ENCODE data around the gene MCRIP1.

Gene MCRIP1

GRCh38 chr17:81817758-81818147, 15.3 kb downstream of the MCRIP1 start:
- DNase-seq = no peak

- no peak for DNase-seq
Observed at GRCh38 chr17:81815646-81815986, 17.5 kb downstream of the MCRIP1 start.

GRCh38 chr17:81814748-81815645, 18.1 kb downstream of the MCRIP1 start:
- DNase-seq = no peak

- no peak for DNase-seq
Observed at GRCh38 chr17:81813861-81814683, 19.0 kb downstream of the MCRIP1 start.

- no peak for DNase-seq
Observed at GRCh38 chr17:81813371-81813684, 19.8 kb downstream of the MCRIP1 start.

GRCh38 chr17:81812571-81813370, 20.3 kb downstream of the MCRIP1 start:
- no peak for DNase-seq

GRCh38 chr17:81811705-81812570, 21.2 kb downstream of the MCRIP1 start:
- DNase-seq = no peak

- no peak for DNase-seq
Observed at GRCh38 chr17:81810892-81811704, 22.0 kb downstream of the MCRIP1 start.

GRCh38 chr17:81810476-81810875, 22.6 kb downstream of the MCRIP1 start:
- no peak for DNase-seq

GRCh38 chr17:81809556-81809998, 23.5 kb downstream of the MCRIP1 start:
- DNase-seq = no peak

GRCh38 chr17:81808778-81809555, 24.1 kb downstream of the MCRIP1 start:
- DNase-seq = no peak

- no peak for DNase-seq
Observed at GRCh38 chr17:81807839-81808238, 25.3 kb downstream of the MCRIP1 start.

- DNase-seq = no peak
Observed at GRCh38 chr17:81807210-81807719, 25.8 kb downstream of the MCRIP1 start.

- no peak for DNase-seq
Observed at GRCh38 chr17:81806461-81807209, 26.5 kb downstream of the MCRIP1 start.

GRCh38 chr17:81805707-81806460, 27.2 kb downstream of the MCRIP1 start:
- DNase-seq = no peak

- DNase-seq = no peak
Observed at GRCh38 chr17:81804559-81805399, 28.3 kb downstream of the MCRIP1 start.

- DNase-seq = no peak
Observed at GRCh38 chr17:81803728-81804558, 29.1 kb downstream of the MCRIP1 start, which contains the start of gene GCGR. Gene GCGR (plus strand): TSS chr17:81804150. CDS start chr17:81809019, 4,869 bp downstream.
